GM12891 (cell line): ENCODE results near the gene POLR1B.

ENCODE experiments used
- PAX5 ChIP-seq: IDR thresholded peaks from 2 replicates; pipeline ENCODE4 v1.6.1; 2011; ENCODE audit warnings: low read length, moderate library complexity, mild to moderate bottlenecking; ENCODE audit not compliant: insufficient read depth, severe bottlenecking
- POLR2A ChIP-seq: IDR thresholded peaks from 2 replicates; pipeline ENCODE4 v1.6.1; 2011; ENCODE audit warnings: low read depth, low read length, control low read depth
- POLR2AphosphoS5 ChIP-seq: IDR thresholded peaks from 2 replicates; pipeline ENCODE4 v1.6.1; 2011; ENCODE audit warnings: low read depth, low read length, control low read depth
- POU2F2 ChIP-seq: IDR thresholded peaks from 2 replicates; pipeline ENCODE4 v1.6.1; 2011; ENCODE audit warnings: low read depth, mild to moderate bottlenecking, control low read depth, low read length, moderate library complexity
- SPI1 ChIP-seq: IDR thresholded peaks from 2 replicates; pipeline ENCODE4 v1.6.1; 2011; ENCODE audit warnings: low read depth, low read length, control low read depth
- TAF1 ChIP-seq: IDR thresholded peaks from 2 replicates; pipeline ENCODE4 v1.6.1; 2011; ENCODE audit warnings: low read depth, low read length, control low read depth

DNA sequence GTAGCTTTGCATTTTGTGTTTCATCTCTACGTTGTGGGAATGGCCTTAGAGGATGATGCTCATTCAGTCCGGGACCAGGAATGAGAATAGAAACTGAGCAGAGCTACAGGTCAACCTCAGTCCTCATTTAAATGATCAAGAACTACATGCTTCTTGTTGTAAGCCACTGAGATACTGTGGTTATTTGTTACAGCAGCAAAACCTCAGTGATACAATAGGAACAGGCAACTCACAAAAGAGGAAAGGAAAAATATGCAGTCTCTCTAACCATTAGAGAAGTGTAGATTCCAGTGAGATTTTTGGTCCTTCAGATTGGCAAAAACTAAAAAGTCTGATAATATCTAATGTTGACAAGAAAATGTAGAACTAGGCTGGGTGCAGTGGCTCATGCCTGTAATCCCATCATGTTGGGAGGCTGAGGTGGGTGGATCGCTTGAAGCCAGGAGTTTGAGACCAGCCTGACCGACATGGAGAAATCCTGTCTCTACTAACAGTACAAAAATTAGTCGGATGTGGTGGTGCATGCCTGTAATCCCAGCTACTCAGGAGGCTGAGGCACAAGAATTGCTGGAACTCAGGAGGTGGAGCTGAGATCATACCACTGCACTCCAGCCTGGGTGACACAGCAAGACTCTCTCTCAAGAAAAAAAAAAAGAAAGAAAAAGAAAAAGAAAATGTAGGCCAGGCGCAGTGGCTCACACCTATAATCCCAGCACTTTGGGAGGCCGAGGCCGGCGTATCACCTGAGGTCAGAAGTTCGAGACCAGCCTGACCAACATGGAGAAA lies 55.5 kb downstream of the POLR1B start:
- TF ChIP-seq POLR2A (no peak), POLR2AphosphoS5 (no peak), TAF1 (no peak), SPI1 (no peak), POU2F2 (no peak), PAX5 (no peak)
